GM19372 (cell line): Measurements from ENCODE around the gene METAP2.

Experiments
- ATAC-seq: cut with Tn5 transposase; IDR thresholded peaks from one replicate; pipeline ENCODE4 v1.9.1; 2021; ENCODE audit warnings: mild to moderate bottlenecking, low read depth, moderate library complexity; ENCODE audit not compliant: unreplicated experiment

Gene METAP2

DNA sequence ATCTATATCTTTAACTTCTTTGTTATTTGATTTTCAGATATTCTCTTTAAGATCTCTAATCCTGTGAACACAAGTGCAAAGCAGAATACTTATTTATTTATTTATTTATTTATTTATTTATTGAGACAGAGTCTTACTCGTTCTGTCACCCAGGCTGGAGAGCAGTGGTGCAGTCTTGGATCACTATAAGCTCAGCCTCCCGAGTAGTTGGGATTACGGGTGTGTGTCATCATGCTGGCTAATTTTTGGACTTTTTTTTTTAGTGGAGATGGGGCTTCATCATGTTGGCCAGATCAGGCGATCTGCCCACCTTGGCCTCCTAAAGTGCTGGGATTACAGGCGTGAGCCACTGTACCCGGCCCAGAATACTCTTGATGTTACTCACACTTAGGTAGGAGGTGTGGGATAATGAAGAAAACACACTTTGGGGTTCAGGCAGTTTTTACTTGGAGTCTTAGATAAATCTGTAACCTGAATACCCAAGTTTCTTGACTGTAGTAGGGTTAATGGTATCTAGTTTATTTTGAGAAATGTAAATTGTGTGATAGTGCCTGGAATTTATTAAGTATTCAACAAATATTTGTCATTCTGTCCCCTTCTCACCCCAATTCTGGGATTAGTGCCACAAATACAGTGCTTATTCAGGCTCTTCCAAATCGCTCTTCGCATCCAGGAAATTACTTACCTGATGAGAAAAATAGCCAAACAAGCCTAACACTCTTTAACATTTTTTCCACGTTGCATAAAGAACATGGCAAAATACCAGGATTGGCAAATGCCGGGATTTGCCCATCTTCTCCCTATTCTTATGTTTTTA is 33.0 kb downstream of the METAP2 start:
- no peak for ATAC-seq

DNA sequence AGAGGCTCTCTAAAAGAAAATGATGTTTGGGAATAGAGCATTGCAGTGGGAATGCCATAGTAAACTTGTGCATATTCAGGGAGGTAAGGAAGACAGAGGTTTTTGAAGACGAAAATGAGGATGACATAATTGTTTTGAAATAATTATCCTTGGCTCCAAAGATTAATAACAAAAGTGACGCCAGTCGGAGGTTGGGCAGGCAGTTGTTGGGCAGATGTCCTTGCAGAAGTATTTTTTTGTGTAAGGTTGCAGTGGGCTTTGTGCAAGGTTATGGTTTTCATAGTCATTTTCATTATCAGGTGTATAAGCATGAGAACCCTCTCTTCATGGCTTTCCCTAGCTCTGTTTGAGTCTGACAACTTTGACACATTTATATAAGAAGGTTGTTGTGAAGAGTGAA is 35.3 kb downstream of the METAP2 start:
- no peak for ATAC-seq

GRCh38 chr12:95511977-95512376 is 38.0 kb downstream of the METAP2 start:
- no peak for ATAC-seq

GRCh38 chr12:95513599-95513998 is 39.6 kb downstream of the METAP2 start:
- no peak for ATAC-seq

DNA sequence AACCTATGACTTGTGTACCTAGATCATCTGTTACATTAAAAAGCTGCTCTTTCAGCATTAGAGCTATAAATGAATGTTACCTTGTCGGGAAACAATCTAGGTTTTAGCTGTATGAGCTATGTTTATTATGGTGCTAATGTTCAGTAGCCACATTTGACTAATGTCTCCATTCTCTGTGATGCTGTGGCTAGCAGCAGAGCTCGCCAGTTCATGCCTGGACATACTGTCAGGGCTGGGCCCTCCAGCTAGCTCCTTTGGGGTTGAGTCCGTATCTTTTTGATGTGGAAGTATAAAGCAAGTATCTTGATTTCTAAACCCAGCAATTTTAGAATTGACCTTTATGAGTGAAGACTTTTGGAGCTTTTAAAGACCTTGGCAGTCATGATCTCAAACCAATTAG is 41.2 kb downstream of the METAP2 start:
- no peak for ATAC-seq

DNA sequence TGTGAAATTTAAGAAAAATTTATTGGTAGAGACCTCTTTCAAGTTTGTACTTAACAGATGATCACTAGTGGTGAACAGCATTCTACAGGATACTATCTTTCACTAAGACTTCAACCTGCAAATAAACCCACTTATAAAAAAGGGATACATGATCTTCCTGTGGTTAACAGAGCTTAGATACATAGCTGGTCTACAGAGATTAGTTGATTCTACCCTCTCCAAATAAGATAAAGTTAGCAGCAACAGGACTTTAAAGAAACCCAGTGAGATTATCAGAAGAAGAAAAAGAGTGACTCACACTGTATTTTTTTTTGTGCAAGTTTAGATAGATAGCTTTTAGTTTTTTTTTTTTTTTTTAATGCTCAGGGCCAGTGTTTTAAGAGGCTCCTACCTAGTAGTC is 42.8 kb downstream of the METAP2 start:
- ATAC-seq = no peak

DNA sequence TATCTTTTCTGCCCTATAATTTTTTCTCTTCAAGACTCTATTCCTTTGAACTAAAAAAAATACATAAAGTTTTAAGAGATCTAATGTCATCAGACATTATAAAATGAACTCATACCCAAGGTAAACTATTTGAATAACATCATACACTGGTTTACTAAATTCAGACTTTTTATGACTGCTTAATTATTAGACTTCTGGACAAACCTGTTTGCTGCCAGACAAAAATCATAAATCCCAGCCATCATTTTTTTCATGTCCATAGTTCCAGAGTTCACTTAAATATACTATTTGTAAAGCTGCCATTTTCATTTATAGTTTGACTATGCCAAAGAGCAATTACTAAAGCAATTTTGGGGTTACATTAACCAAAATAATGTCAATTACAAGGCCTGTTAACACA is 43.3 kb downstream of the METAP2 start:
- no peak for ATAC-seq

- no peak for ATAC-seq
Measured at GRCh38 chr12:95518944-95519343, 45.0 kb downstream of the METAP2 start.

DNA sequence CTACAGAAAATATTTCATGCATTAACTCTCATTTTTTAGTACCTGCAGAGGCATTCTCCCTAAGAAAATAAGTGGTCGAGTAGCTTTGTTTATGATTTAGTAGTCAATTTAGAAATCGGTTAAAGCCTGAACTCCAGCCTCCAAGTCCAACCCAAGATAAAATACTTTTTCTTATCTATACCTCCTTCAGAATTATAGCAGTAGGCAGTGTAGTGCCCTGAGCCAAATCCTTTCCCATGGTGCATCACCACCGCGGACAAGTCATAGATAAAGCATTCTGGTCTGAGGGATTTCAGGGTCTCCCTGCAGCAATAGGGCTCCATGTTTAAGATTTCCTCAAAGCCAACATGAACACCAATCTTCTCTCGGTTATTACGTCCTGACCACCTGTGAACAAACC is 46.9 kb downstream of the METAP2 start:
- ATAC-seq = no peak

GRCh38 chr12:95522692-95523091 is 48.7 kb downstream of the METAP2 start:
- no peak for ATAC-seq

DNA sequence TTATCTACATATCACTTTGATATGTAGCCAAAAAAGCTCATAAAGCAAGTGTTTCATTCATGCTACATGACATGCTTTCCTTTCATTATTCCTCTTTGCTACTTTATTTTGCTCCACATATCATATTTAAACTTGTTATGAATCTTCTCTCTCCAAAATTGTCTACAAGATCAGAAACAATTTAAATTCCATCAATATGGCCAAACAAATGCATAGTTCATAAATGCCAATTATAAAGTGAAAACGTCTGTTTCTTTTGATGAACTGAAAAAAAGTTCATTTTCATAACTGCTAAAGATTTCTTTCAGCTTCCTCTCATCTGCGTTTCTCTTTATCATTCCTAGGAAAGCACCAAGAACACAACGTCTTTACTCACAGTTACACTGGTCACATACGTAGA is 54.5 kb downstream of the METAP2 start:
- no peak for ATAC-seq

GRCh38 chr12:95529693-95530225 is 55.8 kb downstream of the METAP2 start:
- ATAC-seq = no peak

DNA sequence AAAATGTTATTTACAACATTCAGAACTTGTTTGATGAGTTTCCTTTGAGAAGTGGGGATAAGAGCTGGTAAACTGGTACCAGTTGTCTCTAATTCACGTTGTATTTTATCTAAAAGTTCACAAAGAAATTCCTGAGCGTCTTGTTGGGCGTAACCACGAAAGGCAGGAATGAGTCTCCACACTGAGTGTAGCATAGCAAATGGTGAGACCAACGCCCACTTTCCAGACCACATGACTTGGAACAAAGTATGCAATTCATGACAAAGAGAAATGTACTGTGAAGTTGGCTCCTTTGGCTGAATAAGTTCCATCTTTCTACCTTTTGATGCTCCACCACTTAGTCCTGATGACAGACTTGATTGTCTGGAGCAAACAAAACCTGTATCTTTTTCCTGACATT is 58.9 kb downstream of the METAP2 start:
- no peak for ATAC-seq

- ATAC-seq = no peak
Measured at GRCh38 chr12:95533985-95534384, 60.0 kb downstream of the METAP2 start.

GRCh38 chr12:95538006-95538405 is 64.1 kb downstream of the METAP2 start:
- ATAC-seq = no peak

DNA sequence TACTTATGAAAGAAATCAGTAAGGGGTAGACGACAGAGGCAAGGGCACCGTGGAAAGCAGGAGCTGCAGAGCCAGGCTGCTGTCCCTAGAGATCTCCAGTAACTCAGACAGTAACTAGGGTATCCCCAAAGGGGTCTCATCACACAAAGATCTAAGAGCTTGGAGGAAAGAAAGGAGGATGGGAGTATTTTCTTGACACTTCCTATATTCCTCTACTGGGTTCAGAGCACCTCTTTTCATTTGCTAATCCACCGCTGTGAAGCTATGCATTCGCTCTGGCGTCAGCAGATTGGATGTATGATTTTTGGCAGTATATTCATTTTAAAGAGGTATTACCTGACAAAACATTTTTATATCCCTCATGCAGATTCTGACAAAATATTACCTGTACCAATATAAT is 64.7 kb downstream of the METAP2 start:
- no peak for ATAC-seq

DNA sequence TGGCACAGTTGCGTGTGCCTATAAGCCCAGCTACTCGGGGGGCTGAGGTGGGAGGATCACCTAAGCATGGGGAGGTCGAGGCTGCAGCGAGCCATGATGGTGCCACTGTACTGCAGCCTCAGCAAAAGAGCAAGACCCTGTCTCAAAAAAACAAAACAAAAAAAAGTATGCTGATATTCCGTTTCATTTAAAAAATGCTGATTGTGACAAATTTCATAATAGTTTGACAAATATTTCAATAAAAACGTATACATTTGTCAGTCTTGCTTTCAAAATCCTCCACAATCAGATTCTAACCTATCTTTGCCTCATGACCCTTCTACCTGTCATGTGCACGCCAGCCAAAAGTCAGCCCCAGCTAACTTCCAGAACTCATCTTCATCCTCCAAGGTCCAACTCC is 67.5 kb downstream of the METAP2 start:
- no peak for ATAC-seq

- ATAC-seq = no peak
Measured at GRCh38 chr12:95543305-95543704, 69.4 kb downstream of the METAP2 start.

- ATAC-seq = no peak
Measured at GRCh38 chr12:95544756-95545155, 70.8 kb downstream of the METAP2 start.

GRCh38 chr12:95545303-95545702 is 71.4 kb downstream of the METAP2 start:
- no peak for ATAC-seq

DNA sequence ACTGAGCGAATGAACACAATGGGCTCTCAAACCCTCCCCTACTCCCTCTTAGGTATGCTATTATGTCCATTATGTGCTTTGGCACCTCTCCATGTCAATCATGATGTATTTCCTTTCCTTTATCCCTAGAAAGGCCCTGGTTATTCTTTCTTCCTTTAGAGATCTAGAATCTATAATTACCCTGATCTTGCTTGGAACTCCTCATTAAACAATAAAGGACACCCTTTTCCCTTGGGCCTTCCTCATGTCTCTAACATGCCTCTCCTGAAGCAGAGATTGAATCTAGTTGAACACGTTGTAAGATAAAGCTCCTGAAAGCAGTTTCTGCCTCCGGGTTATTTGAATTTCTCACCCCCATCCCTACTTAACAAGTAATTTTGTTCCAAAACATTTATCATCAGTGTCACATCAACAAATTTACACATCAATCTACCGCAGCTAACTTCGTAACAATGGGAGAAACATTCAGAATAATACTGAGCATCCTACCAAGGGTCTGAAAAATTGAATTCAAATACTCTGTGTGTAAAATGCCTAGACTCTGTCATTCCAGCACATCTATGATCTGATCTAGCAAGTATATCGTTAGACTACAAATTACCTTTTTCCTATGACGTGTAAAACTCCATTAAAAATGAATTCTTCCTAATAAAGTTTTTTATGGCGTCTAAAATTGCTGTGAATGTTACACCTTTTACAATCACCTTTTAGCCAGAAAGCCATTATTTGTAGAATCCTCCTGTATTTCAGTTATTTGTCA is 72.0 kb downstream of the METAP2 start:
- ATAC-seq = no peak

DNA sequence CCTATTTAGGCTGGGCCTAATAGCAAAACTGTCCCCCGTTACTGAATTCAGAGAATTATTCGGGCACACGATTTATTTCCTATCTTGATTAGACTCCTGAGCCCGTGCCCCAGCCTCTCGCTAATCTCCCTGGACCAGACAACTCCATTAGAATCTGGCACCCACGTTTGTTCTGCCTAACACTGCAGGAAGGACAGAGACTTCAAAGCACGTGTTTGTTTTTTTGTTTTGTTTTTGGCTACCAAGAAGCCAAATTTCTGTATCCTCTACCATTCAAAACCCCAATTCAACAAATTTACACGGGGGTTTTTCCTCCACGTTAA is 72.5 kb downstream of the METAP2 start:
- ATAC-seq = no peak
